GM21515 (cell line): ENCODE measurements around the gene TAF1A.
A peak's percentile ranks its signal among the peaks of the same experiment; 100 is the strongest.
"Not testable (repeated sequence)": the region's sequence is repeated elsewhere in the genome, so short reads cannot be mapped to it uniquely, and the experiment has no call there.

Experiments
- ATAC-seq: cut with Tn5 transposase; IDR thresholded peaks from one replicate; pipeline ENCODE4 v1.9.1; 2021; ENCODE audit not compliant: unreplicated experiment

TAF1A gene

DNA sequence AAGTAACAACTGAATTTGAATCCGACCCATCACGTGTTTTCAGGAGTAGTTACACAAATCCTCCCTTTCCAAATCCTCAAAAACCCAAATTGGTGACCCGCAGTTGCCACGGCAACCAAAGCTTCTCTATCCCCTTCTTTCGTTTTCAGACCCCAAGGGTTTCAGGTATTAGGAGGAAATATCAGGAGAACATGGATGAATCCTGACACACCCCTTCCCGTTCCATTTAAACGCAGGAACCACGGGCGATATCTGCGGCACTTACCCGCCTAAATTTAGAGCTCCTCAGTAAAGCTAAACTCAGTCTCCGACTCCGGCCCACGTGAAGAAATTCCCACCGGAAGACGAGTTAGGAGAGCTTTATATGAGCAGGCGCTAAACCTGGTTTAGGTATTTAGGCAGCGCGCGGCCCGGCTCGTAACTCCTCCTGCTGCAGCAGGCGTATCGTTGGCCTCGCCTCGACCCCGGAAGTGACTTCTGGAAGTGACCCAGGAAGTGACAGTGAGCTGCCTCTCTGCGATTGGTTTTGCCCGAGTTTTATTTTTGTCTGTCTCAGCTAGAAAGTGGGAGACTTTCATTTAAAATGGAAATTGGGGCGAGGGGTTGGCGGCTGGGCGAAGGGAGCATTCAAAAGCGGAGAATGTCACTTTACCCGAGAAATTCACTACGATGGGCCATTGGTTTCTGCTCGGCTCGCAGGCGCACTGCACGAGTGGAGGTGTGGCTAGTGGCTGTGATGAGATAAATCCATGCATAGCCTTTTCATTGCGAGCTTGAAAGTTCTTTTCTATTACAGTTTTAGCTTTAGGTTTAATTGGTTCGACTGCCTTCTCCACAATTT lies at the start of gene TAF1A:
Gene TAF1A (minus strand): TSS at position 472 of the 841 bp plus-strand sequence.
- ATAC-seq, result peak; percentile 99

DNA sequence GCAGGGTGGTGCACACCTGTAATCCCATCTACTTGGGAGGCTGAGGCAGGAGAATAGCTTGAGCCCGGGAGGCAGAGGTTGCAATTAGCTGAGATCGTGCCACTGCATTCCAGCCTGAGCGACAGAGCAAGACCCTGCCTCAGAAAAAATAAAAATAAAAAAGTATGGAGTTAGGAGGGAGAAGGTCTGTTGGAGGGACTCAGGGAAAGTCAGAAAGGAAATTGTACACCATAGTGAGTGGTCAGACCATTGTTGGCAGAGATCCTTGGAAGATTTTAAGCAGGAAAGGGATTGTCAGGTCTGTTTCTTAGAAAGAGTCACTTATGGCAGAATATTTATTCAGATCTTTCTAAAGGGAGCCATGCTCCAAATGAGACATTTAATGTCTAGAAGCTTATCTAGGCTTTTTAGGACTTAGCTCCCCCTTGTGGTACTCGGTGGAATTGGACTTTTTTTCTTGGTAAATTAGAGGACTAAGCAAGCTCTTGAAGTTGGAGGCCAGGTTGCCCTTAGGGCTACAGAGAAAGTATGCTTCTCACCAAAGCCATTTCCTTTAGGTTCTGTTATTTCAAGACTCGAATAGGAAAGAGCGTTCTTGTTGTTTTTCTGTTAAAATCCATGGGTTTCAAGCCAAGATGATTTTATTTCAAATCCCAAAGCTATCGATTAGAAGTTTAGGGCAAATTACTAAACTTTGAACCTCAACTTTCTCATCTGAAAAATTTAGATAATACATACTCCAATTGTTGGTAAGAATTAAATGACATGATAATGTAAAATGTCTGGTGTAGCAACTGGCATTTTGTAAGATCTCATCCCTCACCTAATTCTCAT lies 44.7 kb upstream of the TAF1A start:
- ATAC-seq, result peak; percentile 80

DNA sequence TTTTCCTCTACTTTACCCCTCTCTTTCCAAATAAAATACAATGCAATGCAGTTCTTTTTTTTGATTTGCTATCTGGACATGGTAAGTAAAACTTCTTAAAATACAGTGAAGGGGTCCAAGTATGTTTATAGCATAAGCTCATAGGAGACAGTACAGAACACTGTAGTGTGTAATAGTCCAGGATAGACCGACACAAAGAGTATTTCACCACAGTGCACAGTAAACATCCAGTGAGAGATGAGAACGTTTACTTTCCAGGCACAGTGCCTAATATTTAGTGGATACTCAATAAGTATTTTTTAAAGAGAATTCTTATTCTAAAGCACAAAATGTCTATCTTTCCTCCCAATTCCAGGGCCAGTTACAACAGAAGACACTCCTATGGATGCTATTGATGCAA lies 43.0 kb upstream of the TAF1A start:
- ATAC-seq, result no peak

DNA sequence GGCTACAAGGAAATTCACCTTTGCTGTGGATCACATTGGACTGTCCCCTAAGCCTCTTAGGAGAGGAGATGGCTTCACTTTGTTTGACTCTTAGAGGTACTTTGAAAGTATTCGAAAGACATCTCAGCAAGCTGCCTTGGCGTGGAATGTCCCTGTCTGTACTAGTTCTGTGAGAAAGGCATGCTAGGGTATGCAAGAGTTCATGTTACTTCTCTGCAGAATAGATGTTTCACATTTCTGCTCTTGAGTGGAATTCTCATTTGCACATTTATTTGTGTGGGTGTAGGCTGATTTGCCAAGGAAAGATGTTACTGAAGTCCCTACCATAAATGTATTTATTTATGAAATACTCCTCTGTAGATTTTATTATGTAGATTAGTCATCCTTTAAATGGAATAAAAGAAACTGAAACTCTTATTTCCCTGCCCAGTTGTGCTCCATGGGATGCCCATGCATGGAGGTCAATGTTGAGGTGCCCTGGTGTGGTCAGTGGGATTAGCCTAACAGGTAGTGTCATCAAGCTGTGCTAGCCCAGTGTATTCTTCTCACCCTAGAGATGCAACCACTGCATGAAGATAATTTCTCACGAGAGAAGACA lies 42.0 kb upstream of the TAF1A start:
- ATAC-seq, result no peak

DNA sequence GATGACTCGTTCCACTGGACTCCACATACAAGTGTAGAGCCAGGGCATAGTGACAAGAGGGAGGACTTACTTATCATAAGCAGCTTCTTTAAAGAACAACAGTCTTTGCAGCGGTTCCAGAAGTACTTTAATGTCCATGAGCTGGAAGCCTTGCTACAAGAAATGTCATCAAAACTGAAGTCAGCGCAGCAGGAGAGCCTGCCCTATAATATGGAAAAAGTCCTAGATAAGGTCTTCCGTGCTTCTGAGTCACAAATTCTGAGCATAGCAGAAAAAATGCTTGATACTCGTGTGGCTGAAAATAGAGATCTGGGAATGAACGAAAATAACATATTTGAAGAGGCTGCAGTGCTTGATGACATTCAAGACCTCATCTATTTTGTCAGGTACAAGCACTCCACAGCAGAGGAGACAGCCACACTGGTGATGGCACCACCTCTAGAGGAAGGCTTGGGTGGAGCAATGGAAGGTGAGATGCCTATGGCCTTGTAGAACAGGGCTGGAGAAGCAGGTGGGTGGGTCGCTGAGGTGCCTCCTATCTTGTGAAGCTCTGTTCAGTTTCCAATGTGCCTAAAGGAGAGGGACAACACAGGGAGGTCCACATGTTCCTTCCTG lies 40.3 kb upstream of the TAF1A start:
- no peak for ATAC-seq

DNA sequence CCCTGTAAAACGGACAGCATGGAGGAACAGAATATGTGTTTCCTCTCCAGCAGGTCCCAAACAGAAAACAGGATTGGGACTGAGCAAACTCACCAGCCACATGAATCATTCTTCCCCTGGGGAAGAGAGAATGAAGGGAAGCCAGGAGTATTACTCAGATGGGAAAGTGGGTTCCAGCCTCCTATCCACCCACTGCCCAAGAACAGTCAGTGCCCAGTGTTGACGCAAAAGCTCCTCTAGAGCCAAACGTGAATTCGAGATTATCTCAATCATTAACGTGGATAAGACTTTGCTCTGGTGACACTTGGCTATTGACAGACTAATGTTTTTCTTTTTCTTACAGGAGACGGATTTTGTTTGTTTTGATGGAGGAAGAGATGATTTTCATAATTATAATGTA lies 37.5 kb upstream of the TAF1A start:
- no peak for ATAC-seq

DNA sequence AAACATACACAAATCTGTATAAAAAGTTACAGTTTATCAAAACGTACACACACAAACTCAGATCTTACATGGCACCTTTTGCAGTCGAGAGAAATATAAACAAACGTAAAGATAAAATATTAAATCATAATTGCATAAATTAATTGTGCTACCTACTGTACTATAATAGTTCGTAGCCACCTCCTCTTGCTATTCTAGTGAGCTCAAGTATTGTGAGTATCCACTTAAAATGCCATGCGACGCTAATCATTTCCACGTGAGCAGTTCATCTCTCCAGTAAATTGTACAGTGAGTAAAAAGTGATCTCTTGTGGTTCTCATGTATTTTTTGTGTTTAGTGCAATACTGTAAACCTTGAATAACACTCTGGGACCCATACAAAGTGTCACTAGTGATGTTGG lies 34.5 kb upstream of the TAF1A start:
- ATAC-seq, result no peak

DNA sequence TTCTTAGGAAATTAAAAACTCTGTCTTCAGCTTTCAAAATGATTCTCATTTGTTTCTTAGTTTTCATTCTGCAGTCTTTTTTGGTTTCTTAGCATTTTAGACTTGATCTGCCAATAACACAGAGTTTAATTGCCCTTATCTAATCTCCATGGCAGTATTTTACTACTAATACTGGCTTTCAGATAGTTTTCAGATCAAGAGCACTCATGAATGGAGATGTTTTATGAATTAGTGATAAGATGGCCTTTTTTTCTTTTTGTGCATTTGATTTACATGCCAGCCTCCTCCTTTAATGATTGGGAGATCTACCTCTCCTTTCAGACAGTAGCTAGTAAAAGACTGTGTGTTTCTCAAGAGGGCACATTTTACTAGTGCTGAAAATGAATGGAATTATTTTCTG lies 33.7 kb upstream of the TAF1A start:
- no peak for ATAC-seq

DNA sequence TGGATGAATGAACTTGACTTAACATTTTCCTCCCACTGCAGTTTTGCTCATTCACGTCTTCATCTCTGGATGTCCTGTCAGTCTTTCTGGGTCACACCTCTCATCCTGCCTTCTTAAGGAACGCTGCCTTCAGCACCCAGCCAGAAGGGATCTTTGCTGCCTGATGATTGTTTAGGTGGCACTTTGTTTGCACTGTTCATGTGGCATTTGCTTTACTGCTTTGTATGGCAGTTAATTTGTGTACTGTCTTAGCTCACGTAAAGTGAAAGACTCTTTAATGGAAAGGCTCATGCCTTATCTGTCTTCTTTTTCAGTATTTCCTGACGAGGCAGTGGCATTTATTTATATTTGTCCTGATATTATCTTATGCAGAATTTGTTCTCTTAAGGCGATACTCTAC lies 33.0 kb upstream of the TAF1A start:
- ATAC-seq, result no peak

DNA sequence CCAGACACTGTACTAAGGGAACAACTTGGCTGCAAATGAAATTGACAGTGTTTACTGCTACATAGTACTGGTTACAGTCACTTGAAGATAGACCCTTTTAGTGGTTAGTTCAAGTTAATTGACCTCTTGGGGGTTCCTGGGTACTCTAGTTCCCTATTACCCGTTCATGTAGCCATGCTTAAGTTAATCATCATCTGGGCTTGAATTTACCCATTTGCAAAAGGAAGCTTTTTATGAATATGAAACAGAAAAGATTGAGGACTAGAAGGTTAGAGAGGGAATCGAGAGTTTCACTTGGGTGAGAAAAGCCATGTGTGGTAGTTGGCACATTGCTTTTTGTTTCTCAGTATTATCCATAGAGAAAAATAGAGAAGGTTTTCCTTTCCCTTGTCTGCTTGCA lies 30.8 kb upstream of the TAF1A start:
- peak; percentile 33 for ATAC-seq

DNA sequence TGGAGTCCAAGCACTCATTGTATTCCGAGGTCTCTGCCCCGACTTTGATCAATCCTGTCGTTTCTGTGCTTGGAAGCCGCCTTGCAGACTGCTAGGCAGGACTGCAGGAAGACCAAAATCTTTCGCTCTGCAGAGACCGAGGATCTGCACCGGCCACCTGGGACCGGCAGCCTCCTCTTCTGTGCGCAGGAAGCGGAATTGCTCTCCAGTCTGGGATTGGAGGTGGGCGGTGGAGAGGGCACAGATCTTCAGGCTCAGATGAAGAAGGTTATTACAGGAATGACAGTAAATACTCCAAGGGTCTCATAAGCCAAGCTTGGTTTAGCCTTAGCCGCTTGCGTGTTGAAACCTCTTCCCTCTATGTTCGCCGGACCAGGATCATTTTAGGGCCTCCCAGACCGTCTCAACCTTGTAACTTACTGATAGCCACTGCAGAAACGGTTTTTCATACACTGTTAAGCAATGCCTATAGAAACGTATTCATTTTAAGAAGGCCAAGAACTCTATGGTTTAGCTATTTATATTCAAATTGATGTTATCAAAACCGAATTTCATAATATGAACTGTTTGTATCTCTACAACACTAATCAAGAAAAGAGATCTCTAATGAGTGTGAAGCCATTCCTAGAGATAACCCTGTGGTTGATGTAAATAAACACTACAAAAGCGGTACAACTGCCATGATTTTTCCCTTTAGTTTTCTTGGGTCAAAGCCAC lies 29.3 kb upstream of the TAF1A start:
- ATAC-seq, result no peak

DNA sequence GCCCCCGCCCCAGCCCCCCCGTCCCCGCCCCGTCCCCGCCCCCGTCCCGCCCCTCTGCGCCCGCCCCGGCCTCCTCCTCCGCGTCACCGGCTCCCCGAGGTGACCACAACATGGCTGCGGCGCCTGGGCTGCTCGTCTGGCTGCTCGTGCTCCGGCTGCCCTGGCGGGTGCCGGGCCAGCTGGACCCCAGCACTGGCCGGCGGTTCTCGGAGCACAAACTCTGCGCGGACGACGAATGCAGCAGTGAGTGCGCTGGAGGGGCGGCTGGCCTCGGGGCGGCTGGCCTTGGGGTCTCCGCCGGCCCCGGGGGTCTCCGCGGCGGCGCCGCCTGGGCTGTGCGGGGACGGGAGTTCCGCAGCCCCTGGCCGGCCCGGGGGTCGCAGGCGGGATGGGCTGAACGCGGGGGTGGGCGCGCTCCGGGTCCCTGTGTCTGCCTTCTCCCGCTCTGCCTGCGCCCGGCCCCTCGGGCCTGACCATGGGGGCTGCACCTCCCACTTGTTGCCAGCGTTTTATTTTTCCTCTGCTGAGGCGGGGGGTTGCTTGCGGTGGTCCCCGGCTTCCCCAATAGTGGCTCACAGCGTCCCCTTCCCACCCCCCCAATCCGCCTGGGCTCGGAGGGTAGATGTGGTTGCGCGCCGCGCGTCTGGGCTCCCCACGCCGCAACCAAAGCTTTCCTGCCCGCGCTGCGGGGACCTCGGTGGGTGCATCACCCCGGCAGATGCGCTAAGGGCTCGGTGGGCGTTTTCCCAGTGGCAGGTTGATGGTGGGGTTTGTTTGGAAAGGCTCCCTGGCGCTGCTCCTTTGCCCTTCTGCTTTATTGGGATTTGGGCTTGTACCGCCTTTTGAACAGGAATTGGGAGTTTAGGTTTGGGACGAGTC lies 28.5 kb upstream of the TAF1A start, which contains the start of gene MIA3:
Gene MIA3 (plus strand): TSS at position 97 of the 879 bp plus-strand sequence. CDS start 14 bp downstream, at position 111.
- ATAC-seq, result peak; percentile 58

DNA sequence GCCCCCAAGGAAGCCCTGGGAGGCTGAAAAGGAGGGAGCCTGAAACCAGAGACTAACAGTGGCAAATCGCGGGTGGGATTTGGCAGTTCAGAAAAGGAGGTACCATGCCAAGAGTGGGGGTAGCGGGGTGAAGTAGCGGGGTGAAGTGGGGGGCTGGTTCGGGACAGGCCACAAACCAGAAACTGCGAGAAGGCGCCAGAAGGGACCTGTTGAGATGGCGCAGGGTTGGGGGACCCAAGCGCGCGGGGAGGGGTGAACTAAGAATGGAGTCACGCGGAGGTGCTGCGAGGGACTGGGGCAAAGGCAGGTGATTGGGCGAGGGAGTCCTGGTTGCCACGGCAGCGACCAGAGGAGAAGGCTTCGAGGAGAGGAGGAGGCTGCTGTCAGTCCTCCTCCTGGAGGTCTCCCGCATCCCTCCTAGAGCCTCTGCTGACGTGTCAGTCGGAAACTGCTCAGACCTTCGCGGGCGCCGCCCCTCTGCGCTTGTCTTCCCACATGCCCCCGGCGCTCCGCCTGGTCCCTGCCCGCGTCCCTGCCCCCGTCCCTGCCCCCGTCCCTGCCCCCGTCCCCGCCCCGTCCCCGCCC lies 27.7 kb upstream of the TAF1A start:
- peak; percentile 80 for ATAC-seq

DNA sequence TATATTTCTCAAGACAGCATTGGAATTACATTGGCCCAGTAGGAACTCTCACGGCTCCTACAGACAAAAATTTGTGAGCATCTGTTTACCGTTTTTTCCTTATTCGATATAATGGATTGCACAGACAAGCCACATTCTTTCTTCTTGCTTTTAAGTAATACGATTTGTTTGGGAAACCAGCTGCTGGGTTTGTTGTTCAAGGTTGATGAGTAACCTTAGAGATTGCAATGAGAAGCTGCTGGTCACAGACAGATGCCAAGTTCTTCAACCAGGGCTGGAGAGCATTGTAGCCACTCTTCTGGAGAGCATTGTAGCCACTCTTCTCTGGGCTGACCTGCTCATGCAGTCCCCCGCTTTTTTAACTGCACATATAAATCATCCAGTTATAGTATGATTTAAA lies 26.8 kb upstream of the TAF1A start:
- no peak for ATAC-seq

DNA sequence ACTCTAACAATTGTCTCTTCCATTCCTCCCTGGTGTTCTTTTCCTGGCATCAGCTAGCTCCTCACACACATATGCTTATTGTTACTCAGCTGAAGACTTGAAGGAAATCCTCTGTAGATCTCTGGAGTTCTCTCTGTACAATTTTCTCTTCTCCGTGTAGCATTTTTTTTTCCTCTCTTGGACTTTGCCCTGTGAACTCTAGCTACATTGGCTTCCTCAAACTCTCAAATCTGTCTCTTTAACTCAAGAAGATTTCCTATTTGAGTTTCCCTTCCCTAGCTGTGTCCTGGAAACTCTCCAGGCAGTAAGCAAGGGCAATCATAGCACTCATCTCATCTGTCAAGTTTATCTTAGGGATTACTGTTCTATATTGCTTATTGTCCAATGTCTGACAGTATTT lies 23.9 kb upstream of the TAF1A start:
- no peak for ATAC-seq

DNA sequence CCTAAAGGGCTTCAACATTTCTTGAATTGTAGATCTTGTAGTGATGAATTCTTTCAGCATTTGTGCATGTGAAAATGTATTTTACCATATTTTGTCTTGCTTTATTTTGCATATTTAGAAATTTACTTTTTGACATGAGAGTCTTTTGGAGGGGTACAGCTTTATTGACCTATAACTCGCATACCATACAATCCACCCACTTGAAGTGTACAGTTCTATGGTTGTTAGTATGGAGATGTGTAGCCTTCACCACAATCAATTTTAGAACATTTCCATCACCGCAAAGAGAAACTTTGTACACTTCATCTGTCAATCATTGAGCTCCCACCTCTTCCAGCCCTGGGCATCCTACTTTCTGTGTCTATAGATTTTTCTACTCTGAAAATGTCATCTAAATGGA lies 21.0 kb upstream of the TAF1A start:
- no peak for ATAC-seq

DNA sequence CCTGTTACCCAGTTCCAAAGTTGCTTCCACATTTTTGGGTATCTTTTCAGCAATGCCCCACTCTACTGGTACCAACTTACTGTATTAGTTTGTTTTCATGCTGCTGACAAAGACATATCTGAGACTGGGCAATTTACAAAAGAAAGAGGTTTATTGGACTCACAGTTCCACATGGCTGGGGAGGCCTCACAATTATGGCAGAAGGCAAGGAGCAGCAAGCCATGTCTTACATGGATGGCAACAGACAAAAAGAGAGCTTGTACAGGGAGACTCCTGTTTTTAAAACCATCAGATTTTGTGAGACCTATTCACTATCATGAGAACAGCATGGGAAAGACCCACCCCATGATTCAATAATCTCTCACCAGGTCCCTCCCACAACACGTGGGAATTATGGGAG lies 19.4 kb upstream of the TAF1A start:
- ATAC-seq, result not testable (repeated sequence)

DNA sequence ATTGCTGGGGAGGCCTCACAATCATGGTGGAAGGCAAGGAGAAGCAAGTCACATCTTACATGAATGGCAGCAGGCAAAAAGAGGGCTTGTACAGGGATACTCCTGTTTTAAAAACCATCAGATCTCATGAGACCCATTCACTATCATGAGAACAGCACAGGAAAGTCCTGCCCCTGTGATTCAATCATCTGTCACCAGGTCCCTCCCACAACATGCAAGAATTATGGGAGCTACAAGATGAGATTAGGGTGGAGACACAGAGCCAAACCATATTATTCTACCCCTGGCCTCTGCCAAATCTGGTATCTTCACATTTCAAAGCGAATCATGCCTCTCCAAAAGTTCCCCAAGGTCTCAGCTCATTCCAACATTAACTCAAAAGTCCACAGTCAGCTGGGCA lies 17.0 kb upstream of the TAF1A start:
- no peak for ATAC-seq

DNA sequence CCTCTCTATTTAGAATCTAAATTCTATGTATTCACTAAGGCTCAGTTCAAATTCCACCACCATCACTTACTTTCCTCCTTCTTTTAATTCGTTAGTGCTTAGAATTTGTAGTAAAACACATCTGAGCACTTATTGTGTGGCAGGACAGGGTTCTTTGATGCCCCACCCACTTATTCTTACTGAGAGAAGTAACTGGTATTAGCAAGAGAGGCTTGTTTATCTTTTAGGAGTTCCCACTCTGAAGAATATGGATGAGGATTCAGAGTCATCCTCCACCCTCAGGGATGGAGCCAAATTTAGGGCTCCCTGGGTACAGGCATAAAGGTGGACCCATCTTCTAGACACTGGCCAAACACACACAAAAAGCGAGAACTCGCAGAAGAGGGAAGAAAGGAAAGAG lies 11.5 kb upstream of the TAF1A start:
- ATAC-seq, result no peak
